ENCODE data around the gene DNAJC25.

GRCh38 chr9:111630964-111631213 lies 245 bp upstream of the DNAJC25 start:
- no peak for TF ChIP-seq GATA3 (IDR thresholded peaks at IDR 0.05; ENCODE audit: low read depth, low read length)
- no peak; the same call in 1 of the 2 replicates for TF ChIP-seq GATA2 (IDR thresholded peaks at IDR 0.05; ENCODE audit: low read depth, low read length)

Measured in SH-SY5Y (cell line).